CD4-positive, alpha-beta T cell treated with Interferon gamma for 1 hour (primary cell): ENCODE results near the gene GRPEL2.

Experiments used
- DNase-seq: peaks from one replicate; pipeline ENCODE4 v3.0.0-alpha.2; 2020

The GRPEL2 gene

DNA sequence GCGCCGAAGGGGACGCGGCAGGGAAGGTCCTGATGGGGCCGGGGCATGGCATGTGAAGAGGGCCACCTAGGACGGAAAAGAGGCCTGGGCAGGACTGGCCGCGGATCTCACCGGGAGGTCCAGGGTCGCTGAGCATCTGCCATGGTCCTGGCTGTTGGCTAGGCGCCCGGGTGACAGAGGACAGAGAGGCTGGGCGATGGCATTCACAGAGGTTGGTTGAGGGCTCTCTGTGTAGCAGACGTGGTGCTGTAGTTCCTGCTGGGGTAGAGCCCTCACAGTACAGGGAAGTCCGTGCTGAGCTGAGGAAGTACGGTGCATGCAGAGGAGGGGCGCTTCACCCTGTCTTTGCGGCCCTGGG lies 13.0 kb downstream of the GRPEL2 start:
- DNase-seq = peak; percentile 18

DNA sequence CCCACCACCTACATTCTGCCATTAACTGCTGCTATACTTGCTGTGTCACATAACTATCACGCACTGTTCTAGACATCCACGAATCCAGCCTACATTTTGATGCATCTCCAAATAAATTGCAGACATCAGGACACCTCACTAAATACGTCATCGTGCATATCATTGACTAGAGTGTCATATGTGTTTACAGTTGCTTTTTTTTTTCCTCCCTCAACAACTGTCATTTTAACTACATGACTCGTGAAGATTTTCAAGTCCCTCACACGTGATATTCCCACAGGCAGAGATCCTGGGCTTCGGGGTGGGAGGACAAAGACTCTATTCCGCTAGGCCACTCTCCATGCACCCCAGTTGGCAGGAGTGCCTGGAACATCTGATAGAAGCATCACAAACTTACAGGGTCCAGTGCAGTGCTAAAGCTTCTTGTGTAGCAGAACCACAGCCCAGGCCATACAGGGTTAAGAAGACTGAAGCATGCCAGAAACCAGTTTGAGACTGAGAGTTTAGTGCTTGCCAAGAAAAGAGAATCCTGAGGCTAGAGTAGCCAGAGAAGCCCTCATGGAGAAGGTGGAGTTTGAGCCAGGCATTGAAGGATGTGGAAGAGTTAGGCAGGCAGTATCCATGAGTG lies 13.7 kb downstream of the GRPEL2 start:
- no peak for DNase-seq

DNA sequence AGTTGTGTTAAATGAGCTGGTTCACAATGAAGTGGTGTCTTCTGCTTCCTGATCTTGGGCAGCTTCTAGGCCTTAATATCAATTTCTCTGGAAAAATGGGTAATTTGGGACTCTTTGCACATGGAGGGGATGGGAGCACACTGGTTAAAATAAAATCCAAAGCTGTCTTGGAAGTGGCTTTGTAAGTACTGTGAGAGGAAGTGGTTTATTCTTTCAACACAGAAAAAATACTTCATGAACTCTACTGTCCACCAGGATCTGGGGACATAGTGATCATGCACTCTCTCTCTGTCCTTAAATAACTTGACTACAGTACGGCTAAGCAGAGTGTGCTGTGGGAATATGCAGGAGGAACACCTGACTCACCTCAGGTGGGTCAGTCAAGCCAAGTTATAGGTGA lies 15.0 kb downstream of the GRPEL2 start:
- DNase-seq = no peak

DNA sequence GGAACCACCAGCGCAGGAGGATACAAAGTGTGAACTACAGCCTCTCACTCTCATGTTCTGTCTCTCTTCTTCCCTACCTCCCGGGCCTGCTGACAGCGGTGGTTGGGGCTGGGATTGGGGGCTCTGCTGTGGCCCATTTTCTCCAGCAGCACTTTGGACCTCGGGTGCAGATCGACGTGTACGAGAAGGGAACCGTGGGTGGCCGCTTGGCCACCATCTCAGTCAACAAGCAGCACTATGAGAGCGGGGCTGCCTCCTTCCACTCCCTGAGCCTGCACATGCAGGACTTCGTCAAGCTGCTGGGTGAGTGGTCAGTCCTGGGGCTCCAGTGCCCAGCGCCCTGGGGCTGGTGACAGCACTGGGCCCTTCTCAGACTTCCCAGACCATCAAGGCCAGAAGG lies 17.2 kb downstream of the GRPEL2 start:
- no peak for DNase-seq

DNA sequence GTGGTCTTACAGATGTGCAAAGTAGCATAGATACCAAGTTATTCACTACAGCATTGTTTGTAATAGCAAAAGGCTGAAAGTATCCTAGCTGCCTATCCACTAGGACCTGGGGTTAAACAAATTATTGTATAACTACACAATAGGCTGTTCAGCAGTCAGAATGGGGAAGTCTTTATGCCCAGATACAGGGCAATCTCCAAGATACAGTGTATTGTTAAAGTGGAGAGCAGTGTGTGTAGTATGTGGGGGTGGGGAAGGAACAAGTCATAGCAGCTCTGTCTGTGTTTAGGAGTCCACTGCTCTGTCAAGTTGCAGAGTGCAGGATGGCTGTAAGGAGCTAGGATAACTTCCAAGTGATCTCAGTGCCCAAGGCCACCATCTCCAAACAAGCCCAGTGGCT lies 18.1 kb downstream of the GRPEL2 start:
- no peak for DNase-seq

DNA sequence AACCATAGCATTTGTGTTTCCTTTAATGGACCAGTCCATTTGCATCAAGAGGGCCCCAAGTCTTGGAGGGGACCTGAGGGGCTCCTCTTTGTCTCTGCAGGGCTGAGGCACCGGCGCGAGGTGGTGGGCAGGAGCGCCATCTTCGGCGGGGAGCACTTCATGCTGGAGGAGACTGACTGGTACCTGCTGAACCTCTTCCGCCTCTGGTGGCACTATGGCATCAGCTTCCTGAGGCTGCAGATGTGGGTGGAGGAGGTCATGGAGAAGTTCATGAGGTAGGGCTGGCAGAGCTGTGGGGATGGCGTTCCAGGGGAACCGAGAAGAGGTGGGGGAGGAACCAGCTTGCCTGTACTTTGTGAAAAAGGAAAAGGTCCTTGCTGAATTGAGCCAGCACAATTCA lies 18.6 kb downstream of the GRPEL2 start:
- no peak for DNase-seq

DNA sequence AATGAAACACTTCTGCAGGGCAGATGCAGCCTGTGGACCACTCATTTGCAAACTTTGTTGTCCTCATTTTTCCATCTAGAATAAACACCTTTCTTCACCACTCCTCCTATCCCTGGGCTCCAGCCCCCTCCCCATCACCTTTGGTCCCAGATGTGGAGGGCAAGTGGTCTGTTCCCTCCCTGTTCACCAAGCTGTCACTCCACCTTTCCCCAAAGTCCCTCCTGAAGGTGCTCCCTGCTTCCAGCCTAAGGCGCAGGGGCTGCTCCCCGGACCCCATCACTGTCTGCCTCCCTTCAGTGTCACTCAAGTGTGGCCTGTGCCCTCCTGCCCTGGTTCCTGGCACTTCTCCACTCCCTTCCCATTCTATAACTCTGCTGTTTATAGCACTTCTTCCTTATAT lies 19.4 kb downstream of the GRPEL2 start:
- no peak for DNase-seq

DNA sequence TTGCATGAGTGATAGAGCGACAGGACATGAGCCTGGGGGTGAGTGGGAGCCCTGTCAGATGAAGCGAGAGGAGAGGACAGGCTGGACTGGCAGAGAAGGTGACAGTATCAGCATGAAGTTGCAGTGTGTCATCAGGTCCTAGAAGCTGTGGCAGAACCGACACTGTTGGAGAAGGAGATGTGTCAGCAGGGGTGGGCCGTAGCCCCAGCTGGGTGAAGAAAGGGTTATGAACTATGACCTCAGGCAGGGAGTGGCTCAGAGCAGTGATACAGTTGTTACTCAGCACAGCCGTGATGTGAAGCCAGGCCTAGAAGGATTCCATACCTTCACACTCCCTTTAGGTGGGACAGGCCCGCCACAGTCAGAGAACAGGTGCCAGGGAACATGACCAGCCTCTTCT lies 20.1 kb downstream of the GRPEL2 start:
- no peak for DNase-seq

DNA sequence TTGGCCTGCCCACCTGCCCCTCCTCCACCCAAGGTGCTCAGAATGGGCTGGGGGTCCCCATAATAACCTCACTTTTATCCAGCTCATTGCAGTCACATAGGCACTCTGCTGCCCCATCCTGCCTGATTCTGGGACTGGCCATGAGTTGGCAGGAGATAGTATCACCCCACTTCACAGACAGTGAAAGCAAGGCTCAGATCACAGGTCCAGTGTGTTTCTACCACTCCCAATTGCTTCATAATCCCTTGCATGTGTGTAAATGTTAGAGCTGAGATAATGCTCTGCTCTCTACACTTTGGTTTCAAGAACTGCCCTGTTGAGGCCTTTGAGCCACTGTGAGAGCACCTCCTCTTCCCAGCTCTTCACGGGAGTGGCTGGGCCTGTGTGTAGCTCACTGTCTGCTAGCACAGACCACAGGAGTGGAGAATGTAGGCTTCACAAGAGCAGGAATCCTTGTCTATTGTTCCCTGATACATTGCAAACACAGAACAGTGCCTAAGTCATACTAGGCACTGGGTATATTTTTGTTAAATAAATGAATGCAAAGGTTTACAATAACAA lies 20.9 kb downstream of the GRPEL2 start:
- DNase-seq = no peak

DNA sequence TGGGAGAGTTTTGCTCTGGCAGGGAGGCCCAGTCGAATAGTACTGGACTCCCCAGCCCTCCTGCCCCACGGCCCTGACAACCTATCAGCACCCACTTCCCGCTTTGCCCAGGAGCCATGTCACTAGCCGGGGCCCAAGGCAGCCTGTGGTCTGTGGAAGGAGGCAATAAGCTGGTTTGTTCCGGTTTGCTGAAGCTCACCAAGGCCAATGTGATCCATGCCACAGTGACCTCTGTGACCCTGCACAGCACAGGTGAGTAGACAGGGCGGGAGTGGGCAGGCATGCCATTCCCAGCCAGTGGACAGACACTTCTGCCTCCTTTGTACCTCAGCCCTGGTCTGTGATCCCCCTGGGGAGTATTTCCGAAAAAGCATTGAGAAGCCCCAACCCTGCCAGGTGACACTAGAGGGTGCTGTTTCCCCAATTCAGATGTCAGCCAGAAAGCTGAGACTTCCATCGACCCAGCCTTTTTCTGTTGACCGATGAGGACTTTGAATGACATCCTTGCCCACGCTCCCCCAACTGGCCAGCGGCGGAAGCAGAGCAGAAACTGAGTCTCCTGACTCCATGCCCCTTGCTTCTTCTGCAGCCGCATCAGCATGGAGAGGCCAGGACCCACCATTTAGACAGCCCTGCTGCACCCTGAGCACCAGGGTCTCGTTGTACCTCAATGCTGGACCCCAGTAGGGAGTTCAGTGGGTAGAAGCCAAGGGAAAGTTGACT lies 22.1 kb downstream of the GRPEL2 start:
- peak; percentile 34 for DNase-seq

DNA sequence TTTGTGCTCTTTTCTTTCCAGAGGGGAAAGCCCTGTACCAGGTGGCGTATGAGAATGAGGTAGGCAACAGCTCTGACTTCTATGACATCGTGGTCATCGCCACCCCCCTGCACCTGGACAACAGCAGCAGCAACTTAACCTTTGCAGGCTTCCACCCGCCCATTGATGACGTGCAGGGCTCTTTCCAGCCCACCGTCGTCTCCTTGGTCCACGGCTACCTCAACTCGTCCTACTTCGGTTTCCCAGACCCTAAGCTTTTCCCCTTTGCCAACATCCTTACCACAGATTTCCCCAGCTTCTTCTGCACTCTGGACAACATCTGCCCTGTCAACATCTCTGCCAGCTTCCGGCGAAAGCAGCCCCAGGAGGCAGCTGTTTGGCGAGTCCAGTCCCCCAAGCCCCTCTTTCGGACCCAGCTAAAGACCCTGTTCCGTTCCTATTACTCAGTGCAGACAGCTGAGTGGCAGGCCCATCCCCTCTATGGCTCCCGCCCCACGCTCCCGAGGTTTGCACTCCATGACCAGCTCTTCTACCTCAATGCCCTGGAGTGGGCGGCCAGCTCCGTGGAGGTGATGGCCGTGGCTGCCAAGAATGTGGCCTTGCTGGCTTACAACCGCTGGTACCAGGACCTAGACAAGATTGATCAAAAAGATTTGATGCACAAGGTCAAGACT lies 22.8 kb downstream of the GRPEL2 start:
- no peak for DNase-seq

DNA sequence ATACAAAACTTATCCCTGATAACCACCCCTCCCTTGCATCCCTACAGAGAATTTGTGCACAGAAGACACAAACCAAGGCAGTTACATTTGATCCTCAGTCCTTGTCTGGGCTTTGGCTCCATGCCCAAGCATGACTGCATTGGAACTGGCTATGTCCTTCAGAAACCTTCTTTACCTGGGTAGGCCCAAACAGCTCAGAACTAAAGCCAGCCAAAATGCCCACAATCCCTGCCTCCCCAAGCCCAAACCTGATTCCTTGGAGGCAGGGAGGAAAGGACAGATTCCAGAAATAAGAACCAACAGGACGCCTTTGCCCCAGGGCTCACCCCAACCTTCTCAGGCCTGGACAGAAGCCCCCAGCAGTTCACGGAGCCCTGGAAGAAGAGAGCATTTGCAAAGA lies 25.6 kb downstream of the GRPEL2 start:
- DNase-seq = no peak

DNA sequence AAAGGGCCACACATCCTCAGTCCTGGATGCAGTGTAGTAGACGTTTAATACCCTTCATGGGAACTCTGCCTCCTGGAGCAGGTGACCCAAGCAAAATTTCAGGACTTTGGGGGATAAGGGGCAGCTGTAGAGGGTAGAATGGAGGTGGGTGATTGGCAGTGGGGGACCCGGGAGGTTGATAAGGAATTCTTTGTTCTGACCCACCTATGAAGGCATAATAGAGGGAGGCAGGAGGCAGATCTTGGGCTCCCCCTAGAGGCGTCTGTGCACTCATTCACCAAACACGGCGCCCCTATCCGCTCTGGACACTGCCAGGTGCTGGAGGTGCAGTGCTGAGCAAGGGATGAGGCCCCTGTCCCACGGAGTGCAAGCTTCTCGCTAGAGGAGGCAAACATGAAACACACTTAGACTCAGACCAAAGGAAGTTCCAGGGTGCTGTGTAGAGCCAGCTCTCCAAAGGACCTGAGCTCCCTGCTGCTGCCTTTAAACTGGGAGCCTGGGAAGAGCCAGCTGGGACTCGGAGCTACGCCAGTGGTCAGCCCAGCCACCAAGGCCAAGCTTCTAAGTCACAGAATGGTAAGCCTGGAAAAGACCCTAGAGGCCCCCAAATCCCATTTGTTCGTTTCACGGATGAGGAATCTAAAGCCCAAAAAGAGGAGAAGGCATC lies 26.1 kb downstream of the GRPEL2 start:
- DNase-seq = peak; percentile 60

DNA sequence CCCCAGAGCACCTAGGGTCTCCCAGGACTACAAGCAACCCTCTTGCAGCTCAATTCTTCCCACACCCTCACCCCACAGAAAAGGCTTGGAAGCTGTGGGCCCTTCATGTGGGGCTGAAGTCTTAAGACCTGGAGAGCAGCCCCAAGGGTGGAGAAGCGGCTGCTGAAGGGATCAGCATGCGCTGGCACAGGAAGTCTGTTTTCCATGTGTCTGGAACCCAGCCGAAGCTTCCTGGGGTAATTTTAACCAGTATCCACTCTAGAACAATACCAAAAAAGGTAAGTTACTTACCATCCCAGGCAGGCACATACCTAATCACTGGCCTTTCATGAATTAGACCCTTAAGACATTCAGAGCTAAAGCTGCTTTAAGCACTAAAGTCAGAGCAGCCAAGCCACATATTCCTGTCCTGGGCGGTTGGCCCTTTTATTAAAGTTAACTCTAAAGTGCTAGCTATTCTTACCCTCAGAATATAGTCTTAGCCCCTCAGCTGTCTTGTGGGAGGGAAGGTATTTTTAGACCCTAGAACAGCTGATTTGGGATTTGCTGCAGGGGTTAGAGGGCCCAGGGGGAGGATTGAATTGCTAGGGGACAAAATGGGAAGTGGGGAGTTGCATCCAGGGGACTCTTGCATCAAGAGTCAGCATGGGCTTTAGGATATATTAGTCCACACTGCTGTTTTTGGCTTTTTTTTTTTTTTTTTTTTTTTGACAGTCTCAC lies 26.9 kb downstream of the GRPEL2 start:
- DNase-seq = no peak

DNA sequence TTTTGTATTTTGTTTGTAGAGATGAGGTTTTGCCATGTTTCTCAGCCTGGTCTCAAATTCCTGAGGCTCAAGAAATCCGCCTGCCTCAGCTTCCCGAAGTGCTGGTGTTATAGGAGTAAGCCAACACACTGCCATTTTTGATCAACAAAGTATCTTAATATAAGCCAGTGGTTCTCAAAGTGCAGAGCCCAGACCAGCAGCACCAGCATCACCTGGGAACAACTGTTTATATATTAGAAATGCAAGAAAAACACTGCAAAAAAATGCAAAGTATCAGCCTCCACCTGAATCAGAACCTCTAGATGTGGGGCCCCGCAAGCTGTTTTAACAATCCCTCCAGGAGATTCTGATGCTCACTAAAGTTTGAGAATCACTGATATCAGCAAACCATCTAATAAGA lies 27.6 kb downstream of the GRPEL2 start:
- DNase-seq = no peak

DNA sequence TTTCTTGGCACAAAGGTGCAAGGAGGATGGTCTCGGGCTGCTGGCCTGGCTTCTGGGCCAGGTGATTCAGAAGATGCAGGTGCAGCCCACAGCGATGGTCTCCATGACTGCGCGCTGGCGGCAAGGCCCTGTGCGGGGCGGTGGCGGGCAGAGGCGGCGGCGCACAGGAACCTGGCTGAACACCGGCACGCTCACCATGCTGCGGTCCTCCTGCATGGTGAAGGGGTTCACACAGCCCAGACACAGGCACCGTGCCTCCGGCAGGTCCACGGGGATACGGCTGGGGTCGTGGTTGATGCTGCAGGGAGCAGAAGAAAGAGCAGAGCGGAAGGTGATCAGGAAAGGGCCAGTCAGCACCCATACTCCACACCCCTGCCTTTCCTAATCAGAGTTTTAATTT lies 29.0 kb downstream of the GRPEL2 start:
- no peak for DNase-seq

DNA sequence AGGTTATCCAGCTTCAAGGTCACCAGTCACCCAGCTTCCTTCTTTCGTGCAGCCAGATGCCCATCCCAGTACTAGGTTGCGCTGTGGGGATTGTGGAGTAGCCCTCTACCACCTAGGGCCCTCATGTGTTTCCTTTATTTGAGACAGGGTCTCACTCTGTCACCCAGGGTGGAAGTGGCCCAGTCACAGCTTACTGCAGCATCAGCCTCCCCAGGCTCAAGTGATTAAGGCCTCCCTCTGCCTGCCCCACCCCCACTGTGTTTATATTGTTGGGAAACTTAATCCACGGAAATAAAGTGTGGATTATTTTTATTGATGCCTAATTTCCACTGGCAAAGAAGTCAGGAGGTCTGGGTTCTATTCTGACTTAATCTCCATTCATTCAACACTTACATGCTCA lies 29.5 kb downstream of the GRPEL2 start:
- DNase-seq = no peak

DNA sequence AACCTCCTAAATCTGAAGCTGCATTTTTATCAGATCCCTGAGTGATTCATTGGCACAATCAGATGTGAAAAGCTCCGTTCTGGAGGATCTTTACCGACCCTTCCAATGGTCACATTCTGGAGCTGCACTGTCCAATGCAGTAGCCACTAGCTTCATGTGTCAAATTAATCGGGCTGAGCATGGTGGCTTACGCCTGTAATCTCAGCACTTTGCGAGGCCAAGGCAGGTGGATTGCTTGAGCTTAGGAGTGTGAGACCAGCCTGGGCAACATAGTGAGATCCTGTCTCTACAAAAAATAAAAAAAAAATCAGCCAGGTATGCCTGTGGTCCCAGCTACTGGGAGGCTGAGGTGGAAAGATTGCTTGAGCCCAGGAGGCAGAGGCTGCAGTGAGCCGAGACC lies 30.1 kb downstream of the GRPEL2 start:
- no peak for DNase-seq

DNA sequence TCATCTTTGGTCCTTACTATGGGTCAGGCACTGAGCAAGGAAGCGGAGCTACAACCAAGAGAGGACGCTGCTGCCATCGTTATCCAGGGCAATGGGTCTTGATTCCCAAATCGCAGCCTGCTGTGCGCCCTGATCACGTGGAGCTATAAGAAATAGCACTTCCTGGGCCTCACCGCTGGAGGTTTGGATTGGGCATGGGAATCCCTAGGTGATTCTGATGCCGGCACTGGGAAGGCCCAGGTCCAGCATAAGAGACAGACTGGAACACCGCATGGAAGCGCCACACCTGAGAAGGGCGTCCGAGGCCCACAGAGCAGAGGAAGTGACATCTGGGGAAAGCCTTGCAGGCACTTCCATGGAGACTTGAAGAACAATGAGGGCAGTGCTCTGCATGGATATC lies 30.8 kb downstream of the GRPEL2 start:
- no peak for DNase-seq

DNA sequence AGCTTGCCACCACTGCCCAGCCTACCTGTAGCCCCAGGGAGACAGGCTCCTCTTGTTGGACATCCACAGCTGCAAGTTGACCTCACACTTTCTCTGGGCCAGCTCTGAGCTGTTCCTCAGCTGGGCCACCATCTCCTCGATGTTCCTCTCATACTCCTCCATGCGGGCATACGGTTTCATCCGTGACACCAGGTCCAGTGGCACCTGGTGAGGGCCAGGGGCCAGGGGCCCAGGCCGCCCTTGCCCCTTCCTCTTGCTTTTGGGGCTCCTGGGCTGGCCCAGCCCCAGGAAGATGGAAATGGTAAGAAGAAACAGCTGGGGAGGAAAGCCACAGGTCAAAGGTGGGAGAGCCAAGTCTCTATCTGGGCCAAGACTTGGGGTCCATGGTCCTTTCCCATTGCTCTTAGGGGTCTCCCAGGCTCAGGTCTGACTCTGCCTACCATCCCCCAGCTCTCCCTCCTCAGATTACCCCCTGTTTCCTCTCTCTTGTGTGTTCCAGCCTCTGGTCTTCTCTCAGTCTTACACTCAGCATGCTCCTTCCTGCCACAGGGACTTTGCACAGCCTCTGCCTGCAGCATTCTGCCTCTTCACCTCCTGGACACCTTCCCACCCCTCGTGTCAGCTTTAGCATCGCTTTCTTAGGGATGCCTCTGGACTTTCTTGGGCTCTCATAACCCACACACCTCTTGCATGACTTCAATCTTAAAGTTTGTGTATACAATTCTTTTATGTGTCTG lies 31.6 kb downstream of the GRPEL2 start:
- DNase-seq = no peak

DNA sequence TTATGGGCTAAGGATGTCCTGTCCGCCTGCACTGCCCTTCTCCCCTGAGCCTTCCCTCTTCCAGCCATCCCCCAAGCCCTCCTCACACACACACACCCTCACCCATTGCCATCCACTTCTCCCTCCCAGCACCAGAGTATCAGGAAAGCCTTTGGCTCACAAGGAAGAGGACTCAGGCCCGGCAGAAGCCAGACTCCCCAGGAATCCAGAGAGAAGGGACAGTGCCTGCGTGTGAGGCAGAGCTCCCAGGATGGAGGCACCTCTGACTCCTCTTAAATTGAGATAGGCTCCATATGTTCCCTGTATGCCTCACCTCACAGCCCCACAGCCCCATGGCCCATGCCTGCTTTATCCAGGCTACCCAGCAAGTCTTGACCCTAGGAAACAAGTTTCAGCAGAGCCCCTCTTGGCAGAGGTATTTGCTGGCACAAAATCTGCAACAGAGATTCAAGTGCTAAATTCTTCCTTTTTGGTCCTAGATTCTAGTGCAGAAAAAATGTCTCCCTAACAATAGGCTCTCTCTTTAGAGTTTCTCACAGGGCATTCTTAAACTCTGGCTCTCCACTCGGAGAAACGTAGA lies 33.0 kb downstream of the GRPEL2 start:
- no peak for DNase-seq
